ENCODE results near the gene MARK1.

- no peak for TF ChIP-seq YY1 (IDR thresholded peaks at IDR 0.05; ENCODE audit: insufficient read depth, insufficient read length)
- TF ChIP-seq ZNF274 (IDR thresholded peaks at IDR 0.05; ENCODE audit: low read depth, low read length) = no peak
- TF ChIP-seq SUZ12 (IDR thresholded peaks at IDR 0.05; ENCODE audit: extremely low read depth, insufficient read depth, insufficient read length) = no peak
These were observed 161.7 kb downstream of the MARK1 start for GRCh38 chr1:220689666-220690065.
